ENCODE results near the gene MYZAP. TPM values are rescaled to one million over a fixed set of nuclear protein-coding genes. Genes with fewer than 3 reads are reported as not detected.

Gene MYZAP
- total RNA-seq, 1 experiment from 2014 or later: 5.1 TPM

DNA sequence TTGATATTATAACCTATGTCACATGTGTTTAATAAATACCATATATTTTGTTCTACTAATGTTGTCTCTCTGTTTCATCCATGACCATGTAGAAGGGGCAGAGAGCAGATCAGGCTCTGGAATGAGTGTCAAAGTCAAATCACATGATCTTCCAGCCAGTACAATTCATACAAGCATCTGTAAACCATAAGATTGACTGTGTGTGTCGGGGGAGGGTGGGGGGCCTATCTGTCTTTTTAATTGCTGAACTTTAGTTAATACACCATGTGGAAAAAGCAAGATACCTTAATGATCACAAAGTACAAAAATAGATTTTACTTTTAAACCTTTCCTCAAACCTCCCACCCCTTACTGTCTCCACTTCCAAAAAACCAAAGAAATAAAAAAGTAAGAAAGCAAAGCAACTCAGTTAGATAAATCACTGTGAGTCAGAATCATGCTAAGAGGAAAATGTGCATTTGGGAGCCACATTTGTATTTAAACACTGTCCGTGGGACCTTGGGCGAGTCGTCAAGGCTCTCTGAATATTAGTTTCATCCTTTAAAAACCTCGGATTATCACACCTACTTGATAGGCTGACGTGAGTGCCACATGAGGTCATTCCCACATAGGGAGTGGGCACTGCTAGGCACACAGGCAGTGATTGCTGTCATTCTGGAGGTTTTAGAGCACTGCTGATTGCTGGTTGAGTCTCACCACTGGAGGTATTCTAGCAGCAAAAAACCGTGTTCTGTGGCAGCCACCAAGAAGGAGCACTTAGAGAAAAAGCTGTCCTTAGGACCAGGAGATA lies 93.8 kb downstream of the MYZAP start:
- TF ChIP-seq, protein P1, sequence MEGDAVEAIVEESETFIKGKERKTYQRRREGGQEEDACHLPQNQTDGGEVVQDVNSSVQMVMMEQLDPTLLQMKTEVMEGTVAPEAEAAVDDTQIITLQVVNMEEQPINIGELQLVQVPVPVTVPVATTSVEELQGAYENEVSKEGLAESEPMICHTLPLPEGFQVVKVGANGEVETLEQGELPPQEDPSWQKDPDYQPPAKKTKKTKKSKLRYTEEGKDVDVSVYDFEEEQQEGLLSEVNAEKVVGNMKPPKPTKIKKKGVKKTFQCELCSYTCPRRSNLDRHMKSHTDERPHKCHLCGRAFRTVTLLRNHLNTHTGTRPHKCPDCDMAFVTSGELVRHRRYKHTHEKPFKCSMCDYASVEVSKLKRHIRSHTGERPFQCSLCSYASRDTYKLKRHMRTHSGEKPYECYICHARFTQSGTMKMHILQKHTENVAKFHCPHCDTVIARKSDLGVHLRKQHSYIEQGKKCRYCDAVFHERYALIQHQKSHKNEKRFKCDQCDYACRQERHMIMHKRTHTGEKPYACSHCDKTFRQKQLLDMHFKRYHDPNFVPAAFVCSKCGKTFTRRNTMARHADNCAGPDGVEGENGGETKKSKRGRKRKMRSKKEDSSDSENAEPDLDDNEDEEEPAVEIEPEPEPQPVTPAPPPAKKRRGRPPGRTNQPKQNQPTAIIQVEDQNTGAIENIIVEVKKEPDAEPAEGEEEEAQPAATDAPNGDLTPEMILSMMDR (IDR thresholded peaks at IDR 0.05; ENCODE audit: unreplicated experiment): no peak
- Mint-ChIP-seq H3K4me1 (ENCODE audit: low read depth, unreplicated experiment) (peaks cover under 1% of the 10 kb centered on the region), H3K36me3 (ENCODE audit: insufficient read depth, unreplicated experiment) (no peaks in the 10 kb centered on the region), H3K27ac (ENCODE audit: unreplicated experiment) (no peak overlapping the region), H3K9me3 (ENCODE audit: low read depth, unreplicated experiment) (no peaks in the 10 kb centered on the region), H3K27me3 (ENCODE audit: unreplicated experiment) (no peaks in the 10 kb centered on the region), H3K4me3 (ENCODE audit: low read depth, unreplicated experiment) (no peak overlapping the region)
- BruUV-seq (replicated peaks): no TSS peak
- intact Hi-C loops (cut with micrococcal nuclease; ENCODE audit: unreplicated experiment): no loop called here
- CTCF ChIA-PET: no interaction called here
- no peak for DNase-seq

GRCh38 chr15:57686657-57687056 lies 95.0 kb downstream of the MYZAP start:
- BruUV-seq (replicated peaks): no TSS peak
- DNase-seq: no peak
- Mint-ChIP-seq H3K27ac (ENCODE audit: unreplicated experiment) (no peak overlapping the region), H3K36me3 (ENCODE audit: insufficient read depth, unreplicated experiment) (no peaks in the 10 kb centered on the region), H3K9me3 (ENCODE audit: low read depth, unreplicated experiment) (no peaks in the 10 kb centered on the region), H3K4me1 (ENCODE audit: low read depth, unreplicated experiment) (no peaks in the 10 kb centered on the region), H3K27me3 (ENCODE audit: unreplicated experiment) (no peaks in the 10 kb centered on the region), H3K4me3 (ENCODE audit: low read depth, unreplicated experiment) (no peak overlapping the region)
- CTCF ChIA-PET: no interaction called here
- intact Hi-C loops (cut with micrococcal nuclease; ENCODE audit: unreplicated experiment): no loop called here
- TF ChIP-seq, protein P1 (IDR thresholded peaks at IDR 0.05; ENCODE audit: unreplicated experiment): no peak

DNA sequence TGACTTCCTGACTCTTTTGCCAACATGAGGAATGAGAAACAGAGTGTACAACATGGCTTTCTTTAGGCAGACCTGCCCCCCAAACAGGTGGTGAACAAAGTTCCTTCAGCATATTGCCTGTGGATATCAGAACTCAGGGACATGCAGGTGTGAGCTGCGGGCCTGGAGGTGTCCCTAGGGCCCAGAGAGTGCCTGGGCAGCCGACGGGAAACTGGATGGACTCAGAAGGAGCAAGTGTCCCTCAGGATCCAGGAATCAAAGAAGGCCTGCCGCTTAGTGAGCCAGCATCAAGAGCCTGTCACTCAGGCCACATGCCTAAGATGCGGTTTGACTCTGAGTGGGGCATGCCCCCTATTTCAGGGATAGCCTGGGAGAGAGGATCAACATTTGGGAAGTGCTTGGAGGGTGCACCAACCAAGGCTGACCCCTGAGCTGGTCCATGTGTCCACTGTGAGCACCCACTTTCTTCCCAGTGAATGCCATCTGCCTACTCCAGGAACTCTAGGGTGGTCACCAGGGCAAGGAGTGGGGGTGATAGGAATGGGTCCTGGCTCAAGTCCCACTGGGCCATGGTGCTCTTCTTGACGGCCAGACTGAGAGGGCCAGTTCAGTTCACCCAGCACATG lies 98.8 kb downstream of the MYZAP start:
- BruUV-seq (replicated peaks): no TSS peak
- Mint-ChIP-seq H3K4me3 (ENCODE audit: low read depth, unreplicated experiment) (no peak overlapping the region), H3K9me3 (ENCODE audit: low read depth, unreplicated experiment) (no peaks in the 10 kb centered on the region), H3K4me1 (ENCODE audit: low read depth, unreplicated experiment) (no peaks in the 10 kb centered on the region), H3K36me3 (ENCODE audit: insufficient read depth, unreplicated experiment) (no peaks in the 10 kb centered on the region), H3K27me3 (ENCODE audit: unreplicated experiment) (no peaks in the 10 kb centered on the region), H3K27ac (ENCODE audit: unreplicated experiment) (no peak overlapping the region)
- TF ChIP-seq, protein P1 (IDR thresholded peaks at IDR 0.05; ENCODE audit: unreplicated experiment): no peak
- CTCF ChIA-PET: no interaction called here
- no peak for DNase-seq
- intact Hi-C loops (cut with micrococcal nuclease; ENCODE audit: unreplicated experiment): no loop called here

- no peaks in the 10 kb centered on the region for H3K27me3 Mint-ChIP-seq (ENCODE audit: unreplicated experiment)
- no peak overlapping the region for H3K27ac Mint-ChIP-seq (ENCODE audit: unreplicated experiment)
- no peaks in the 10 kb centered on the region for H3K36me3 Mint-ChIP-seq (ENCODE audit: insufficient read depth, unreplicated experiment)
- TF ChIP-seq, protein P1 (IDR thresholded peaks at IDR 0.05; ENCODE audit: unreplicated experiment): no peak
- no peaks in the 10 kb centered on the region for H3K4me1 Mint-ChIP-seq (ENCODE audit: low read depth, unreplicated experiment)
- BruUV-seq (replicated peaks): no TSS peak
- CTCF ChIA-PET: no interaction called here
- DNase-seq: no peak
- no peak overlapping the region for H3K4me3 Mint-ChIP-seq (ENCODE audit: low read depth, unreplicated experiment)
- intact Hi-C loops (cut with micrococcal nuclease; ENCODE audit: unreplicated experiment): no loop called here
- H3K9me3 Mint-ChIP-seq (ENCODE audit: low read depth, unreplicated experiment): no peaks in the 10 kb centered on the region
These were observed 99.4 kb downstream of the MYZAP start for GRCh38 chr15:57691082-57691481.
